Sigmoid colon (tissue), 7 donors: ENCODE measurements around the gene DCAF15. TPM values are rescaled to one million over a fixed set of nuclear protein-coding genes. Genes with fewer than 3 reads are reported as not detected.

Source experiments
- DNase-seq: peaks from one replicate; pipeline ENCODE4 v3.0.0-alpha.2; 2019
- H3K27ac ChIP-seq, 4 donors: fragments of 200-600 bp; sonication (generic); one replicate each; pipeline ENCODE4 v1.5.1; 2016 to 2019; ENCODE audit warnings: mild to moderate bottlenecking in 1 of 4
- H3K27me3 ChIP-seq, 3 donors: fragments of 200-600 bp; sonication (generic); one replicate each; pipeline ENCODE4 v1.5.1; 2019; ENCODE audit warnings: mild to moderate bottlenecking in 1 of 3
- H3K36me3 ChIP-seq, 4 donors: fragments of 200-600 bp; sonication (generic); one replicate each; pipeline ENCODE4 v1.5.1; 2016 to 2019
- H3K4me1 ChIP-seq, 4 donors: fragments of 200-600 bp; sonication (generic); one replicate each; pipeline ENCODE4 v1.5.1; 2017 to 2019
- H3K4me3 ChIP-seq, 4 donors: fragments of 200-600 bp; sonication (generic); one replicate each; pipeline ENCODE4 v1.5.1; 2017 to 2019; ENCODE audit warnings: mild to moderate bottlenecking in 2 of 4, moderate library complexity in 1 of 4
- H3K9me3 ChIP-seq, 4 donors: fragments of 200-600 bp in 3 of 4; sonication (generic) in 3 of 4; one replicate each; pipeline versions ENCODE4 v1.5.1 to v1.6.1; 2013 to 2019
- EP300 ChIP-seq, 4 donors: sonication (generic); formaldehyde crosslinking; IDR thresholded peaks; one replicate each; pipeline ENCODE4 v1.6.1; 2017; ENCODE audit warnings: antibody characterized with exemption in 4 of 4
- POLR2A ChIP-seq, 2 donors: fragments of 450-650 bp; IDR thresholded peaks; one replicate each; pipeline ENCODE4 v1.6.1; 2016; ENCODE audit warnings: antibody characterized with exemption in 2 of 2, mild to moderate bottlenecking in 2 of 2, moderate library complexity in 2 of 2
- POLR2AphosphoS5 ChIP-seq, 4 donors: sonication (generic); formaldehyde crosslinking; IDR thresholded peaks; one replicate each; pipeline ENCODE4 v1.6.1; 2017; ENCODE audit warnings: antibody characterized with exemption in 4 of 4
- WGBS, 2 donors: extraction: QIAGEN DNeasy Blood & Tissue Kit; methylation state at CpG; one replicate each; pipeline ENCODE4 v1.1.7; 2013; 5-methylcytosine and 5-hydroxymethylcytosine counted together
- intact Hi-C: fragments of 100-400 bp; cut with DNase I; formaldehyde crosslinking; loops from one replicate; pipeline ENCODE4 v1.15.1; 2023
- polyA plus RNA-seq, 3 donors: library from polyadenylated mRNA; stranded (reverse); fragments of 200-250 nt; gene quantifications; one replicate each; pipeline ENCODE4 v1.2.3, GENCODE V29; 2013
- total RNA-seq, 4 donors: library from RNA; depleted of rRNA; stranded (reverse); fragments of >200 nt; gene quantifications; one replicate each; pipeline ENCODE4 v1.1.0, GENCODE V29; 2016
- TF ChIP-seq, protein P1 (sequence below), 4 experiments: fragments of 450-650 bp in 3 of 4; fragments of 200-600 bp in 1 of 4; IDR thresholded peaks; one replicate each; pipeline ENCODE4 v1.5.1; 2016 to 2019; ENCODE audit warnings: antibody characterized with exemption in 4 of 4, mild to moderate bottlenecking in 3 of 4, moderate library complexity in 2 of 4
- donor health status: healthy with polysubstance abuse.
- donor health status: Bipolar disorder and iron deficiency.
- donor health status: healthy.

DCAF15 gene
- total and polyA plus RNA-seq, 7 donors = 7.9 to 46.2 (median 11.3) TPM

DNA sequence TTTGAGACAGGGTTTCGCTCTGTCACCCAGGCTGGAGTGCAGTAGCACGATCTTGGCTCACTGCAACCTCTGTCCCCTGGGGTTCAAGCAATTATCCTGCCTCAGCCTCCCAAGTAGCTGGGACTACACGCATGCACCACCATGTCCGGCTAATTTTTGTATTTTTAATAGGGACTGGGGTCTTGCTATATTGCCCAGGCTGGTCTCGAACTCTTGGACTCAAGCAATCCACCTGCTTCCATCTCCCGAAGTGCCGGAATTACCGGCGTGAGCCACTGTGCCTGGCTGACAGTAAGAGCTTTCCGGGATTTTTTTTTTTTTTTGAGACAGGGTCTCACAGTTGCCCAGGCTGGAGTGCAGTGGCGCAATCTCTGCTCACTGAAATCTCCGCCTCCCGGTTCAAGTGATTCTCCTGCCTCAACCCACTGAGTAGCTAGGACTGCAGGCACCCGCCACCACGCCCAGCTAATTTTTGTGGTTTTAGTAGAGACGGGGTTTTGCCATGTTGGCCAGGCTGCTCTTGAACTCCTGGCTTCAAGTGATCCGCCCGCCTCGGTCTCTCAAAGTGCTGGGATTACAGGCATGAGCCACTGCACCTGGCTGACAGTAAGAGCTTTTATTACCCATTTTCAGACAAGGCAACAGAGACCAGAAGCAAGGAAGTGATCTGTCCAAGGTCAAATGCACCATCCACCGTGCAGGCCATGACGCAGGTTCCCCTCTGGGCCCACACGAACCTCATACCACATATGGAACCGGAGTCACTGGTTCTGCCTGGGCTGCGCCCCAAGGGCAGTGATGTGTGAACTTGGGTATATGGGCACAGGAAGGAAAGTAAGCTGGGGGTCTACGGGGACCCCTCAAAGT is 32.8 kb downstream of the DCAF15 start:
- DNase-seq = no peak
- Histone ChIP-seq H3K27ac (peak overlapping the region in 1 of 4 donors; percentile 8), H3K36me3 (peaks cover 0 to 18% (median 0%) of the 10 kb centered on the region in 4 donors), H3K4me3 (no peak overlapping the region), H3K4me1 (peaks cover 0 to 20% (median 15%) of the 10 kb centered on the region in 4 donors), H3K9me3 (no peaks in the 10 kb centered on the region), H3K27me3 (no peaks in the 10 kb centered on the region)
- TF ChIP-seq, protein P1, sequence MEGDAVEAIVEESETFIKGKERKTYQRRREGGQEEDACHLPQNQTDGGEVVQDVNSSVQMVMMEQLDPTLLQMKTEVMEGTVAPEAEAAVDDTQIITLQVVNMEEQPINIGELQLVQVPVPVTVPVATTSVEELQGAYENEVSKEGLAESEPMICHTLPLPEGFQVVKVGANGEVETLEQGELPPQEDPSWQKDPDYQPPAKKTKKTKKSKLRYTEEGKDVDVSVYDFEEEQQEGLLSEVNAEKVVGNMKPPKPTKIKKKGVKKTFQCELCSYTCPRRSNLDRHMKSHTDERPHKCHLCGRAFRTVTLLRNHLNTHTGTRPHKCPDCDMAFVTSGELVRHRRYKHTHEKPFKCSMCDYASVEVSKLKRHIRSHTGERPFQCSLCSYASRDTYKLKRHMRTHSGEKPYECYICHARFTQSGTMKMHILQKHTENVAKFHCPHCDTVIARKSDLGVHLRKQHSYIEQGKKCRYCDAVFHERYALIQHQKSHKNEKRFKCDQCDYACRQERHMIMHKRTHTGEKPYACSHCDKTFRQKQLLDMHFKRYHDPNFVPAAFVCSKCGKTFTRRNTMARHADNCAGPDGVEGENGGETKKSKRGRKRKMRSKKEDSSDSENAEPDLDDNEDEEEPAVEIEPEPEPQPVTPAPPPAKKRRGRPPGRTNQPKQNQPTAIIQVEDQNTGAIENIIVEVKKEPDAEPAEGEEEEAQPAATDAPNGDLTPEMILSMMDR (IDR thresholded peaks at IDR 0.05) = no peak
- TF ChIP-seq POLR2A (IDR thresholded peaks at IDR 0.05) (no peak), EP300 (IDR thresholded peaks at IDR 0.05) (no peak), POLR2AphosphoS5 (IDR thresholded peaks at IDR 0.05) (no peak)
- intact Hi-C loops = no loop called here
- WGBS, 2 donors = 78 to 87% methylated on average over 25 of the region's 25 CpGs

DNA sequence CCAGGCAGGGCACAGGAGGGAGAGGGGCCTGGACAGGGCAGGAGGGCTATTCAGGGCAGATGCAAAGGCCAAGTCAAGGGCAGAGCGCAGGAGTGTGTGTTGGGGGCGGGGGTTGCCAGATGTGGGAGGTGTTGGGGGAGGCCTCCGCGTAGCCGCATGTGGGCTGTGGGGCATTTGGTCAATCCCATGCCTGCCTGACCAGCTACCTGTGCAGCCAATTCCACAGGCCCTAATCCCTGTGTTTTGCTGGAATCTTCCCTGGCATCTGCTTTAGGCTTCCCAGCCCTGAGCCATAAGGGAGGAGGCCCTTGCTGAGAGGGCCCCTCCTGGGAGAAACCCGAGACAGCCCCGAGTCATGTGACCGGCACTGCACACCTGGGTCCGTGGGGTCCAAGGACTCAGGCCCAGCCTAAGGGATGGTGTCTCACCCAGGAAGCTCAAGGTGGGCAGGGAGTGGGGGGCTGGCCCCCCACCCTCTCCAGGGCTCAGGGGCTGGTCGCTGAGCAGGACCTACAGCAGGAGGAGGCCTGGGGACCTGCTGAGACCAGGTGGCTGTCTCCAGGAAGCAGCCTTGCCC is 33.5 kb downstream of the DCAF15 start:
- peak overlapping the region; percentile 8 to 83 (median 72) for H3K27ac ChIP-seq
- peaks cover 0 to 20% (median 0%) of the 10 kb centered on the region in 4 donors for H3K36me3 ChIP-seq
- intact Hi-C loops = no loop called here
- no peak for DNase-seq
- H3K27me3 ChIP-seq = no peaks in the 10 kb centered on the region
- TF ChIP-seq EP300 (IDR thresholded peaks at IDR 0.05) = no peak
- no peak for TF ChIP-seq POLR2A (IDR thresholded peaks at IDR 0.05)
- TF ChIP-seq POLR2AphosphoS5 (IDR thresholded peaks at IDR 0.05) = no peak
- TF ChIP-seq, protein P1 (IDR thresholded peaks at IDR 0.05) = no peak
- no peaks in the 10 kb centered on the region for H3K9me3 ChIP-seq
- peaks cover 0 to 20% (median 15%) of the 10 kb centered on the region in 4 donors for H3K4me1 ChIP-seq
- 66 to 84% methylated on average over 10 of the region's 10 CpGs for WGBS, 2 donors
- H3K4me3 ChIP-seq = peak overlapping the region in 1 of 4 donors; percentile 23

DNA sequence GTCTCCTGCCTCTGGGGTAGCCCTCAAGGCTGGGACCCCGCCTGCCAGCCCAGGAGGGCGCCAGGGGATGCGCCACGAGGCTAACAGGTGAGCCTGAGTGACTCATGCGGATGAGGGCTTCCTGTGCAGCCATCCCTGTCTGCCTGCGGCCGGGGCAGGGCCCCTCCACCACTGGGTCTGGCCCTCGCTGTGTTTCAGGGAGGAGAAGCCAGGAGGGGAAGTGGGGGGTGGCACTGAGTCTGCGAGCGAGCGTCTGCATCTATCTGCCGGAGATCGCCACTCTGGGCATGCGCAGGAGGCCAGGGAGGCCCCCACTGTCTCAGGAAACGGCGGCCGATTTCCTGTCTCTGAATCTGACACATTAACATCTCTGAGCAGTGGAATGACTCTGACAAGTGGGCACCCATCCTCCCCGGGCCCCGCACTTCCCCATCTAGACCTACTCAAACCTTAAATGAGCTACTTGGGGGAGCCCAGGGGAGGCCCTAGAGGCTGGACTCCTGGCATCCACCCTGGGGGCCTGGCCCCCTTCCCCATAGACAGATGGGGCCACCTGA is 34.1 kb downstream of the DCAF15 start:
- Histone ChIP-seq H3K4me3 (peak overlapping the region in 2 of 4 donors; percentile 15 to 23), H3K4me1 (peaks cover 0 to 20% (median 15%) of the 10 kb centered on the region in 4 donors), H3K27me3 (no peaks in the 10 kb centered on the region), H3K27ac (peak overlapping the region; percentile 67 to 83 (median 72)), H3K9me3 (no peaks in the 10 kb centered on the region), H3K36me3 (peaks cover 0 to 25% (median 0%) of the 10 kb centered on the region in 4 donors)
- intact Hi-C loops = no loop called here
- DNase-seq = peak; percentile 93
- 32 to 67% methylated on average over 19 of the region's 19 CpGs for WGBS, 2 donors
- TF ChIP-seq EP300 (IDR thresholded peaks at IDR 0.05) = no peak
- TF ChIP-seq POLR2A (IDR thresholded peaks at IDR 0.05) = no peak
- peak in 1 of 4 donors; percentile 14 for TF ChIP-seq POLR2AphosphoS5 (IDR thresholded peaks at IDR 0.05)

DNA sequence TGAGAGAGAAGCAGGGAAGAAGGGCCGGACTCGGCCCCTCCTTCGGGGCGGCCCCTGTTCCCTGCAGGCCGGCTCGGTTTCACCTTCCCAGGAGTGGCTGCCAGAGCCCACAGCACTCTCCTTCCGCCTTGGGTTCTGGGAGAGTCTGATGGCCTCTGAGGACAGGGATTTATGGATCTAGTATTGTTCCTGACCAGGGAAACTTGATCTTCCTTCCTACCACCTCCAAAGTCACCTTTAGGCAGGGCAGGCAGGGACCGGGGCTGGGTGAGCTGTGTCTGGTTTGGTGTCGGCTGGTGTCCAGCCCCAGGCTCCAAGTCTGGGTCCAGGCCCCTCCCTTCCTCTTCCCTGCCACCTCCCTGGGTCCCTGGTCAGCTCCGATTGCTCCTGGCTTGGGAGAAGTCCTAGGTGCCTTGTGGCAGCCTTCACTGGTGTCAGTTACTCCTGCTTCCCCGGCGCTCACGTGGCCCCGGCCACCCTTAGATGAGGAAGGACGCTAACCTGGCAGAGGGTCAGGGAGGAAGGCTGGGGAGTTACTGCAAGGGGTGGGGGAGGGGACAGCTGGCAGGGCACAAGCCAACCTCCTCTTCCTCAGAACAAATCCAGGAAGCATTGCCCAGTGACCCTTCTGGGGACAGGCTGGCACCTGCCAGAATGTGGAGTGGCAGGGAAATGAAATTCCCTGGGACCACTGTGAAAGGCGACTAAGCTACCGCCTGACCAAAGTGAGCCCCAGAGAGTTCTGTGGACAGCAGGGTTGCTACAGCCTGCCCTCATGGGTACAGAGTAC is 35.0 kb downstream of the DCAF15 start:
- Histone ChIP-seq H3K4me3 (no peak overlapping the region), H3K27ac (peak overlapping the region; percentile 67 to 83 (median 72)), H3K9me3 (no peaks in the 10 kb centered on the region), H3K27me3 (no peaks in the 10 kb centered on the region), H3K36me3 (peaks cover 0 to 25% (median 0%) of the 10 kb centered on the region in 4 donors), H3K4me1 (peaks cover 0 to 20% (median 15%) of the 10 kb centered on the region in 4 donors)
- WGBS, 2 donors = 58 to 89% methylated on average over 17 of the region's 17 CpGs
- intact Hi-C loops = no loop called here
- TF ChIP-seq POLR2A (IDR thresholded peaks at IDR 0.05) (no peak), EP300 (IDR thresholded peaks at IDR 0.05) (no peak), POLR2AphosphoS5 (IDR thresholded peaks at IDR 0.05) (no peak)
- TF ChIP-seq, protein P1 (IDR thresholded peaks at IDR 0.05) = no peak
- DNase-seq = no peak
